Activated CD4-positive, alpha-beta memory T cell treated with anti-CD3 and anti-CD28 coated beads for 36 hours (primary cell): ENCODE results near the gene C1orf226. TPM values are rescaled to one million over a fixed set of nuclear protein-coding genes. Genes with fewer than 3 reads are reported as not detected.

Experiments
- CTCF ChIA-PET: fragments of 350-600 bp; sonication (Branson Sonifier 250); formaldehyde crosslinking; loops from one replicate; lab custom pipeline; 2021; ENCODE audit warnings: antibody characterized with exemption, inconsistent platforms; lab: Charles Lee
- POLR2A ChIA-PET: fragments of 350-600 bp; sonication (Branson Sonifier 250); formaldehyde crosslinking; loops from one replicate; lab custom pipeline; 2021; ENCODE audit warnings: antibody characterized with exemption; lab: Charles Lee
- DNase-seq: peaks from one replicate; pipeline ENCODE4 v3.0.0-alpha.2; 2020
- H3K27ac Mint-ChIP-seq: one replicate; pipeline ENCODE4 v1.8.0; 2021; ENCODE audit warnings: mixed read lengths
- H3K27me3 Mint-ChIP-seq: one replicate; pipeline ENCODE4 v1.8.0; 2021; ENCODE audit warnings: mixed read lengths
- H3K36me3 Mint-ChIP-seq: one replicate; pipeline ENCODE4 v1.8.0; 2021; ENCODE audit warnings: mixed read lengths
- H3K4me1 Mint-ChIP-seq: one replicate; pipeline ENCODE4 v1.8.0; 2021; ENCODE audit warnings: low read depth, mixed read lengths
- H3K4me3 Mint-ChIP-seq: one replicate; pipeline ENCODE4 v1.8.0; 2021; ENCODE audit warnings: mild to moderate bottlenecking, mixed read lengths
- H3K9me3 Mint-ChIP-seq: one replicate; pipeline ENCODE4 v1.8.0; 2021; ENCODE audit warnings: mixed read lengths
- intact Hi-C: fragments of 100-400 bp; cut with micrococcal nuclease; formaldehyde crosslinking; loops from one replicate; pipeline ENCODE4 v1.15.1; 2023
- total RNA-seq, 2 experiments: library from RNA; stranded (reverse); gene quantifications; one replicate each; pipeline ENCODE4 v1.2.3, GENCODE V29; 2021

Gene C1orf226
- total RNA-seq, 2 experiments from 2014 or later, result 0.10 to 0.12 TPM

DNA sequence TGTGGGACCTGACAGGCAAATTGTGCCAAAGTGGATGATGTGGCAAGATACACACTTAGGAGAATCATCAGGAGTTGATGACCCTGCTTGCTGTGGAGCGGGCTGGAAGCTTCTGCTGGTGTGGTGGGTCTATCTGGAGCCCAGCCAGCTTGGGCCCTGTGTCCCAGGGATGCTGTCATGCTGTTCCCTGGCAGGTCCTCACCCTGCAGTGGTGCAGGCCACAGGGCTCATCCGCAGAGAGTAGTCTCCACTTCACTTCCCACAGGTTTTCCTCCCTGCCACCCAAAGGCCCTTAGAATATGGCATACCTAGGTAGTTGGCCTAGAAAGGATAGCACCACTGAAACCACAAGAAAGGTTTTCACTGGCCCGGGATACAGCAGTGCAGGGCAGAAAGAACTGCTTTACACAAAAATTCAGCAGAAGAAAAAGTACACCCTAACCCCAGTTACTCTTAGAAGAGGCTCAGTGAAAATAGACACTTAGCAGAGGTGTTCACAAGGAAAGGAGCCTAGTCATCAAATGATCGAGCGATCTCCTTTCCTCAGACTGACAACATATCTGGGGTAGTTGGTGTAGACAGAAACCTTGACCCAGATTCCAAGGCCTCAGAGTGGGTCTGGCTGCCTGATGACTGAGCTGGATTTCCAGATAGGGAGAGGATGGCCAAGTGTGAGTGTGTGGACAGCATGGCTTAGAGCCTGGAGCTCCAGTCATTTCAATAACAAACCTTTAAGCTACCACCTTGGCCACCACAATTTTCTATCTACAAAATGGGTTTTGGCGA is 1.3 kb upstream of the C1orf226 start:
- Mint-ChIP-seq H3K9me3 (no peaks in the 10 kb centered on the region), H3K27ac (no peak overlapping the region), H3K36me3 (no peaks in the 10 kb centered on the region), H3K27me3 (no peaks in the 10 kb centered on the region), H3K4me3 (no peak overlapping the region), H3K4me1 (no peaks in the 10 kb centered on the region)
- no peak for DNase-seq
- intact Hi-C loops, result no loop called here
- POLR2A ChIA-PET, result no interaction called here
- CTCF ChIA-PET, result no interaction called here

DNA sequence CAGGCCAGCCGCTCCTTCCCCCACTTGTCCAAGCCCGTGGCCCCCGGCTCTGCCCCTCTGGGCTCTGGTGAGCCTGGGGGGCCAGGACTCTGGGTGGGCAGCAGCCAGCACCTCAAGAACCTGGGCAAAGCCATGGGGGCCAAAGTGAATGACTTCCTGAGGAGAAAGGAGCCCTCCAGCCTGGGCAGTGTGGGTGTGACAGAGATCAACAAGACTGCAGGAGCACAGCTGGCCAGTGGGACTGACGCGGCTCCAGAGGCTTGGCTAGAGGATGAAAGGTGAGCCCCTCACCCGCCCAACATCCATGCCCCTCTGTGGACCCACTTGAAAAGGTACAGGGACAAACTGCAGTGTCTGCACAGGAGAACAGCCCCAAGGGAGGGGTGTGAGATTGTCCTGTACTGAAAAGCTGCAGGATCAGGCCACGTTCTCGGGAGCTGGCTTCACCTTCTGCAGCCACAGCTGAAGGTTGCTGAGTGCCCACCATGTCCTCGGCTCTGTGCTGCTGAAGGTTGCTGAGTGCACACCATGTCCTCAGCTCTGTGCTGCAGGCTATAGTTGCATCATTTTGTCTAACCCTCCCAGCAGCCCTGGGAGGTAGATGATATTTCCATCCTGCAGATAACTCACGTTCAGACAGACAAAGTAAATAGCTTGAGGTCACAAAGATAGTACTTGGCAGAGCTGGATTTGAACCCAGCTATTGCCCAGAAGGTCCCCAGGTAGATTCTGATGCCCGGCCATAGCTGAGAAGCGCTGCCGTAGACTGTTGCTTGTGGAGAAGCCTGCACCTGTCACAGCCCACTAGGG is 618 bp downstream of the C1orf226 start:
- no peak overlapping the region for H3K27ac Mint-ChIP-seq
- H3K4me1 Mint-ChIP-seq, result no peaks in the 10 kb centered on the region
- no peak for DNase-seq
- H3K4me3 Mint-ChIP-seq, result no peak overlapping the region
- H3K9me3 Mint-ChIP-seq, result no peaks in the 10 kb centered on the region
- ChIA-PET POLR2A (no interaction called here), CTCF (interaction anchor here (0.5 to 1.1 kb wide), 2 partner anchors 10 to 714 kb away, joined by 3 read pairs; no protein-coding TSS in a partner anchor)
- H3K27me3 Mint-ChIP-seq, result no peaks in the 10 kb centered on the region
- no peaks in the 10 kb centered on the region for H3K36me3 Mint-ChIP-seq
- intact Hi-C loops, result no loop called here

DNA sequence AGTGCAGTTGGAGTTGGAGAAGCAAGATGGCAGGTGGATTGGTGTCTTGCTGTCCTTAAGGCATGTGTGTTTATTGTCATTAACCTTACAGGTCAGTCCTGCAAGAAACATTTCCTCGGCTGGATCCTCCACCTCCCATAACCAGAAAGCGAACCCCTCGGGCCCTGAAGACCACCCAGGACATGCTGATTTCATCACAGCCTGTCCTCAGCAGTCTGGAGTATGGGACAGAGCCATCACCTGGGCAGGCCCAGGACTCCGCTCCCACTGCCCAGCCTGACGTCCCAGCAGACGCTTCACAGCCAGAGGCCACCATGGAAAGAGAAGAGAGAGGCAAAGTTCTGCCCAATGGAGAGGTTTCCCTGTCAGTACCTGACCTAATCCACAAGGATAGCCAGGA is 1.6 kb downstream of the C1orf226 start:
- no peaks in the 10 kb centered on the region for H3K36me3 Mint-ChIP-seq
- intact Hi-C loops, result no loop called here
- no peaks in the 10 kb centered on the region for H3K9me3 Mint-ChIP-seq
- no peak overlapping the region for H3K27ac Mint-ChIP-seq
- no peak for DNase-seq
- ChIA-PET POLR2A (no interaction called here), CTCF (interaction anchor here (1.1 kb wide), 1 partner anchor 9 kb away, joined by 3 read pairs; no protein-coding TSS in a partner anchor)
- no peaks in the 10 kb centered on the region for H3K4me1 Mint-ChIP-seq
- H3K4me3 Mint-ChIP-seq, result no peak overlapping the region
- peaks cover 2% of the 10 kb centered on the region for H3K27me3 Mint-ChIP-seq

DNA sequence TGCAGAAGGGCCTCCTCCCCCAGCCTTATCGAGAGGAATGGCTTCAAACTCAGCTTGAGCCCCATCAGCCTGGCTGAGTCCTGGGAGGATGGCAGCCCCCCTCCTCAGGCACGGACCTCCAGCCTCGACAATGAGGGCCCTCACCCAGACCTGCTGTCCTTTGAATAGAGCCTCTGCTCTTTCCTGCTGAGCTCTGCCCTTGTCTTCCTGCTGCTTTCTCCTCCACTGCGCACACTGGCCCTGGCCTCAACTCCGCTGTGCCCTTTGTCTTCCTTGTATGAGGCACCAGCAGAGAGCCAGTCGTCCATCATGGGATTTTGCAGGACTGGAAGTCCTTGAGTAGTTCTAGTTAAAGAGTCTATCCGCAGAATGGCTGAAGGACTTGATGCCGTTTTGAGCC is 2.0 kb downstream of the C1orf226 start:
- no peak for DNase-seq
- intact Hi-C loops, result no loop called here
- no peaks in the 10 kb centered on the region for H3K4me1 Mint-ChIP-seq
- H3K27me3 Mint-ChIP-seq, result peaks cover 2% of the 10 kb centered on the region
- H3K36me3 Mint-ChIP-seq, result no peaks in the 10 kb centered on the region
- no peak overlapping the region for H3K27ac Mint-ChIP-seq
- H3K4me3 Mint-ChIP-seq, result no peak overlapping the region
- POLR2A ChIA-PET, result no interaction called here
- H3K9me3 Mint-ChIP-seq, result no peaks in the 10 kb centered on the region
- CTCF ChIA-PET, result interaction anchor here (1.1 kb wide), 1 partner anchor 8 kb away, joined by 3 read pairs; no protein-coding TSS in a partner anchor

DNA sequence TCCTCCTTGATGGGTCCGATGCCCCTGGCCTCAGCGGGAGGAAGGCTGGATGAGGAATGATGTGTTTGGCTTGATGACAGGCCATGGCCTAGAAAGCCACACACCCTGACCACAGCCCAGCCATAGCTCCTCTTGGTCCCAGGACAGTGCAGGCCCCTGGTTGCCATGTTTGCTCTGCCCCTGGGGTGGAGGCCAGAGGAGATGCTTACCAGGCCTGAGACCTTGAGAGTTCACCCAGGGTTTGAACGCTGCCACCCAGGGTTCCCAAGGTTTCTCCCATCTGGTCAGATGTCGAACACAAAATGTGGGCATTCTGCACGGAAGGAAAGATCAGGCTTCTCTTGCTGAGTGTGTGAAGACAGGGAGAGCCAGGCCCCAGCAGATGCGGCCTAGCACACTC is 2.6 kb downstream of the C1orf226 start:
- H3K27me3 Mint-ChIP-seq, result peaks cover 8% of the 10 kb centered on the region
- H3K9me3 Mint-ChIP-seq, result no peaks in the 10 kb centered on the region
- no peak overlapping the region for H3K27ac Mint-ChIP-seq
- ChIA-PET POLR2A (no interaction called here), CTCF (no interaction called here)
- no peaks in the 10 kb centered on the region for H3K4me1 Mint-ChIP-seq
- no peaks in the 10 kb centered on the region for H3K36me3 Mint-ChIP-seq
- H3K4me3 Mint-ChIP-seq, result no peak overlapping the region
- no peak for DNase-seq
- intact Hi-C loops, result no loop called here

GRCh38 chr1:162384601-162385279 is 3.2 kb downstream of the C1orf226 start:
- no peaks in the 10 kb centered on the region for H3K4me1 Mint-ChIP-seq
- no peak for DNase-seq

DNA sequence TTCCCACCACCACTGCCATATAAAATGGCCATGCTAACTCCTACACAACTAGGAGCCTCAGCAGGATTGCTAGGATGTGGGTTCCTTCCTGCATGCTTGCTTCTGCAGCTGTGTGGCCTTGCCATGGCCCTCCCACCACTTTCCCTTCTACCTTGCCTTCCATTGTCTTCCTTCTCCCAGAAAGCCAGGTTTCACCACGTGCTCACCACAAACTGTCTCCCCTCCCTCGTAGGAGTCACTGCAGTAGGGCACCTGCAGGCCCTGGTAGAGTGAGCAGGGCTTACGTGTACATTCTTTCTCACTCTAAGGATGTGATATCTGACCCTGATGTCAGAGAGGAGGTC is 3.7 kb downstream of the C1orf226 start:
- no peaks in the 10 kb centered on the region for H3K4me1 Mint-ChIP-seq
- POLR2A ChIA-PET, result no interaction called here
- CTCF ChIA-PET, result no interaction called here
- DNase-seq, result no peak
- no peaks in the 10 kb centered on the region for H3K9me3 Mint-ChIP-seq
- H3K4me3 Mint-ChIP-seq, result no peak overlapping the region
- peaks cover 16% of the 10 kb centered on the region for H3K27me3 Mint-ChIP-seq
- no peak overlapping the region for H3K27ac Mint-ChIP-seq
- H3K36me3 Mint-ChIP-seq, result no peaks in the 10 kb centered on the region
- intact Hi-C loops, result no loop called here

More at GRCh38 chr1:162384601-162385279, 3.2 kb downstream of the C1orf226 start:
- Mint-ChIP-seq H3K9me3 (no peaks in the 10 kb centered on the region), H3K27ac (no peak overlapping the region), H3K36me3 (no peaks in the 10 kb centered on the region), H3K4me3 (no peak overlapping the region), H3K27me3 (peaks cover 13% of the 10 kb centered on the region)
- intact Hi-C loops, result no loop called here
- POLR2A ChIA-PET, result no interaction called here
- CTCF ChIA-PET, result no interaction called here

- CTCF ChIA-PET, result no interaction called here
- no peak overlapping the region for H3K27ac Mint-ChIP-seq
- POLR2A ChIA-PET, result no interaction called here
- H3K4me1 Mint-ChIP-seq, result no peaks in the 10 kb centered on the region
- no peak overlapping the region for H3K4me3 Mint-ChIP-seq
- H3K27me3 Mint-ChIP-seq, result peaks cover 19% of the 10 kb centered on the region
- intact Hi-C loops, result no loop called here
- no peaks in the 10 kb centered on the region for H3K36me3 Mint-ChIP-seq
- H3K9me3 Mint-ChIP-seq, result no peaks in the 10 kb centered on the region
- DNase-seq, result no peak
These were observed 4.2 kb downstream of the C1orf226 start for GRCh38 chr1:162385702-162386101.

GRCh38 chr1:162386292-162387225 is 5.0 kb downstream of the C1orf226 start:
- no peak overlapping the region for H3K4me3 Mint-ChIP-seq
- CTCF ChIA-PET, result no interaction called here

GRCh38 chr1:162387226-162388082 is 5.9 kb downstream of the C1orf226 start:
- no peak overlapping the region for H3K4me3 Mint-ChIP-seq
- intact Hi-C loops, result no loop called here
- no peak overlapping the region for H3K27ac Mint-ChIP-seq
- DNase-seq, result no peak
- H3K9me3 Mint-ChIP-seq, result no peaks in the 10 kb centered on the region
- peaks cover 19% of the 10 kb centered on the region for H3K27me3 Mint-ChIP-seq
- ChIA-PET CTCF (no interaction called here), POLR2A (no interaction called here)
- H3K36me3 Mint-ChIP-seq, result no peaks in the 10 kb centered on the region
- no peaks in the 10 kb centered on the region for H3K4me1 Mint-ChIP-seq

More at GRCh38 chr1:162386292-162387225, 5.0 kb downstream of the C1orf226 start:
- POLR2A ChIA-PET, result no interaction called here
- no peaks in the 10 kb centered on the region for H3K36me3 Mint-ChIP-seq
- H3K27me3 Mint-ChIP-seq, result peaks cover 19% of the 10 kb centered on the region
- no peaks in the 10 kb centered on the region for H3K9me3 Mint-ChIP-seq
- H3K27ac Mint-ChIP-seq, result no peak overlapping the region
- intact Hi-C loops, result no loop called here
- DNase-seq, result no peak
- no peaks in the 10 kb centered on the region for H3K4me1 Mint-ChIP-seq
